ENCODE results near the gene TIMM10.

The TIMM10 gene

DNA sequence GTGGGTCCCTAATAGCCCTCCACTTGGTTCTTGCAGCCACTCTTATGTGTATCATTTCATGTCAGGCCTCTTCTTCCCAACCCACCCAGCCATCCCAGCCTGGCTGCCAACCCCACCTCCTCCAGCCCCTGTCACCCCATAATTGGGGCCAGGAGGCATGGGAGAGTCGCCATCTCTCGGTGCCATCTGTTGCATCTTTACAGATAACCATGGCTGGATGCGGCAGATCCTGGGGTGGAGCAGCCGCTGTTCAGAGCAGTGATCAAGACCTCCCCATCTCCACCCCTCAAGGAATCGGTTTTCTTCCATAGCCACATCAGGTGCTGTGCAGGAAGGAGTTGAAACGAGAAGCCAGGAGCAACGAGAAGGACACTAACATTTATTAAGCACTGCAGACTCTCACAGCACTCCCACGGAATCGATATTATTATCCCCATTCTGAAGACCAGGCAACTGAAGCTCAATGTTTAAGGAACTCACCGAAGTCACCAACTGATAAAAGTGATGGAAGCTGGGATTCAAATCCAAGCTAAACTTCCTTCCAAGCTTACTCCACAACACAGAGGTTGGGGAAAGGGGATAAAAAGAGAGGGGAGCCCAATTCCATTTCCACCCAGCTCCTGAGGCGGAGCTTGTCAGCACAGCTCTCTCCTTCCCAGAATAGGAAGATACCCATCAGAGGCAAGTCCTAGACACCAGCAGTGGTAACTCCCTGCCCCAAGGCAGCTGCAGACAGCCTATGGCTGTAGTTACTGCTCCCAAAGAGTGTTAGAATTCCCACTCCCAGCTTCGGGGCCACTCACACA lies 17.7 kb downstream of the TIMM10 start:
- TF ChIP-seq CEBPB (IDR thresholded peaks at IDR 0.05) (no peak), ZBTB7A (IDR thresholded peaks at IDR 0.05; ENCODE audit: low read depth) (no peak), FOXM1 (IDR thresholded peaks at IDR 0.05; ENCODE audit: borderline replicate concordance, low read depth) (no peak), NFIC (IDR thresholded peaks at IDR 0.05) (no peak), YY1 (IDR thresholded peaks at IDR 0.05; ENCODE audit: low read depth) (no peak), TAF1 (IDR thresholded peaks at IDR 0.05; ENCODE audit: low read depth) (no peak), EGR1 (IDR thresholded peaks at IDR 0.05) (no peak), TEAD4 (IDR thresholded peaks at IDR 0.05) (no peak), TCF12 (IDR thresholded peaks at IDR 0.05; ENCODE audit: low read depth) (no peak), REST (IDR thresholded peaks at IDR 0.05; ENCODE audit: low read depth) (no peak), EP300 (IDR thresholded peaks at IDR 0.05; ENCODE audit: borderline replicate concordance) (no peak), USF1 (IDR thresholded peaks at IDR 0.05) (no peak), CREB1 (IDR thresholded peaks at IDR 0.05; ENCODE audit: low read depth) (no peak)
- TF ChIP-seq, protein P1, sequence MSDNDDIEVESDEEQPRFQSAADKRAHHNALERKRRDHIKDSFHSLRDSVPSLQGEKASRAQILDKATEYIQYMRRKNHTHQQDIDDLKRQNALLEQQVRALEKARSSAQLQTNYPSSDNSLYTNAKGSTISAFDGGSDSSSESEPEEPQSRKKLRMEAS (IDR thresholded peaks at IDR 0.05), result no peak

GRCh38 chr11:57511741-57512430 lies 18.7 kb downstream of the TIMM10 start:
- TF ChIP-seq TCF12 (IDR thresholded peaks at IDR 0.05; ENCODE audit: low read depth) (no peak), FOXM1 (IDR thresholded peaks at IDR 0.05; ENCODE audit: borderline replicate concordance, low read depth) (no peak), TEAD4 (IDR thresholded peaks at IDR 0.05) (no peak), REST (IDR thresholded peaks at IDR 0.05; ENCODE audit: low read depth) (no peak), EP300 (IDR thresholded peaks at IDR 0.05; ENCODE audit: borderline replicate concordance) (no peak), ZBTB7A (IDR thresholded peaks at IDR 0.05; ENCODE audit: low read depth) (no peak), RAD21 (IDR thresholded peaks at IDR 0.05; ENCODE audit: low read depth) (no peak), EGR1 (IDR thresholded peaks at IDR 0.05) (no peak), TAF1 (IDR thresholded peaks at IDR 0.05; ENCODE audit: low read depth) (no peak), NFIC (IDR thresholded peaks at IDR 0.05) (no peak), CREB1 (IDR thresholded peaks at IDR 0.05; ENCODE audit: low read depth) (no peak), USF1 (IDR thresholded peaks at IDR 0.05) (no peak), CEBPB (IDR thresholded peaks at IDR 0.05) (no peak), YY1 (IDR thresholded peaks at IDR 0.05; ENCODE audit: low read depth) (no peak)
- TF ChIP-seq, protein P1 (IDR thresholded peaks at IDR 0.05), result no peak

DNA sequence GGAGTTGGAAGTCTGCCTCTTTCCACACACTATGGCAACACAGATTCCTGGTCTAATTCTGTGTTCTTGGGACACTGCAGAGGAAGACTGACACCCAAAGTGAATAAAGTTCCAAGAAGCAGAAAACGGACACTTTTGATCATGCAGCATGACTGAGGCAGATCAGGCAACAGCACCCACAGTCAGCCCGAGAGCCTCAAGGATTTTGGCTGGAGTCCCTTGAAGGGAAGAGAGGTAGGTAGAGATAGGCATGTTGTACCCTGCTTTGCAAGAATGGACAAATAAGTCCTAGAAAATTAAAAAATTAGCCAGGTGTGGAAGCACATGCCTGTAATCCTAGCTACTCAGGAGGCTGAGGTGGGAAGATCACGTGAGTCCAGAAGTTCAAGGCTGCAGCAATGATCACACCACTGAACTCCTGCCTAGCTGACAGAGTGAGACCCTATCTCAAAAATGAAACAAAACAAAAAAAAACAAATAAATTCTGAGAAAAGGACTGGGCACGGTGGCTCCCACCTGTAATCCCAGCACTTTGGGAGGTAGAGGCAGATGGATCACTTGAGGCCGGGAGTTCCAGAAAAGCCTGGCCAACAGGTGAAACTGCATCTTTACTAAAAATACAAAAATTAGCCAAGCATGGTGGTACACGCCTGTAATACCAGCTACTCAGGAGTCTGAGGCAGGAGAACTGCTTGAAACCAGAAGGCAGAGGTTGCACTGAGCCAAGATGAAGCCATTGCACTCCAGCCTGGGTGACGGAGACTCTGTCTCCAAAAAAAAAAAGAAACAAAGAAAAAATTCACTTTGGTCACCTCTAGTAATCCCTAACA lies 22.0 kb downstream of the TIMM10 start:
- TF ChIP-seq RAD21 (IDR thresholded peaks at IDR 0.05; ENCODE audit: low read depth) (no peak), TEAD4 (IDR thresholded peaks at IDR 0.05) (no peak), EP300 (IDR thresholded peaks at IDR 0.05; ENCODE audit: borderline replicate concordance) (no peak), TCF12 (IDR thresholded peaks at IDR 0.05; ENCODE audit: low read depth) (no peak), CREB1 (IDR thresholded peaks at IDR 0.05; ENCODE audit: low read depth) (no peak), CEBPB (IDR thresholded peaks at IDR 0.05) (no peak), FOXM1 (IDR thresholded peaks at IDR 0.05; ENCODE audit: borderline replicate concordance, low read depth) (no peak)
- TF ChIP-seq, protein P1 (IDR thresholded peaks at IDR 0.05), result no peak

- TF ChIP-seq CEBPB (IDR thresholded peaks at IDR 0.05) (no peak), EGR1 (IDR thresholded peaks at IDR 0.05) (no peak), FOXM1 (IDR thresholded peaks at IDR 0.05; ENCODE audit: borderline replicate concordance, low read depth) (no peak), ZBTB7A (IDR thresholded peaks at IDR 0.05; ENCODE audit: low read depth) (no peak), TEAD4 (IDR thresholded peaks at IDR 0.05) (no peak), EP300 (IDR thresholded peaks at IDR 0.05; ENCODE audit: borderline replicate concordance) (no peak), NFIC (IDR thresholded peaks at IDR 0.05) (no peak), CREB1 (IDR thresholded peaks at IDR 0.05; ENCODE audit: low read depth) (no peak)
- TF ChIP-seq, protein P1 (IDR thresholded peaks at IDR 0.05), result no peak
Measured at GRCh38 chr11:57506522-57506921, 24.0 kb downstream of the TIMM10 start.

Measured in Ishikawa (cell line).